PFSK-1 (cell line): ENCODE data around the gene KIRREL3.

Experiments used
- FOXP2 ChIP-seq: optimal IDR thresholded peaks from 2 replicates; pipeline ENCODE3; 2011; ENCODE audit warnings: borderline replicate concordance, control low read depth, inconsistent platforms; ENCODE audit not compliant: insufficient read depth; ENCODE audit errors: extremely low read length, extremely low read depth
- POLR2AphosphoS5 ChIP-seq: IDR thresholded peaks from 2 replicates; pipeline ENCODE4 v1.6.1; 2012; ENCODE audit warnings: low read depth, mild to moderate bottlenecking, control low read depth, low read length, moderate library complexity
- SIN3A ChIP-seq: IDR thresholded peaks from 2 replicates; pipeline ENCODE4 v1.6.1; 2012; ENCODE audit warnings: mild to moderate bottlenecking, low read length, moderate library complexity, borderline replicate concordance; ENCODE audit not compliant: insufficient read depth
- TAF1 ChIP-seq: IDR thresholded peaks from 2 replicates; pipeline ENCODE4 v1.6.1; 2012; ENCODE audit warnings: low read length, control low read depth, borderline replicate concordance; ENCODE audit not compliant: insufficient read depth
- TF ChIP-seq, protein P1 (sequence below), 2 experiments: IDR thresholded peaks; 2 replicates each; pipeline versions ENCODE4 v1.6.1 to v1.8.0; 2011 to 2012; ENCODE audit warnings: low read depth in 2 of 2, low read length in 2 of 2, control low read depth in 1 of 2, inconsistent platforms in 1 of 2, mild to moderate bottlenecking in 1 of 2, moderate library complexity in 1 of 2; ENCODE audit not compliant: insufficient read depth in 1 of 2

The KIRREL3 gene

DNA sequence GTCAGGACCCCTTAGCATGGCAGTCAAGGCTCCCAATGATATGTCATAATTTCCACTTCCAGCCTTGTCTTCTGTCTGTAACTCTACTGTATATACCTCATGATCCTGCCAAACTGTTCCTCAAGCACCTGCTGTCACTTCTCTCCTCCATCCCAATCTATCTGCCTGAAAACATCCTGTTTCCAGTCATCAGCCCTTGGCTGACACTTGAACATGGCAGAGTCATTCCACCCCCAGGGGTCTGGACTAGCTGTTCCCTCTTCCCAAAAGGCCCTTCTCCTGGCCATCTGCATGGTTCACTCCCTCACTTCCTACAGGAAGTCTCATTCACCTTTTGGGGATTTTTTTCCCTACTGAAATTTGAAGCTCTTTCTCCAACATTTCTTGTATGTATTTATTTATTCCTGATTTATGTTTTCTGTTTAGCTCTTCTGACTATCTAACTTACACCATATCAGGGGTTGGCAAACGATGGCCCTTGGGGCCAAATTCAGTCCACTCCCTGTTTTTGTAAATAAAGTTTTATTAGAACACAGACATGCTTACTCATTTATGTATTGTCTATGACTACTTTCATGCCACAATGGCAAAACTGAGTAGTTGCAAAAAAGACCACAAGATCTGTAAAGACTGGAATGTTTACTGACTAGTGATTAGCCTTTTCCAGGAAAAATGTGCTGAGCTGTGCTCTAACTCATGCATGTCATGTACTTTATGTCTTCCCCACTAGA, 278.4 kb downstream of the KIRREL3 start:
- TF ChIP-seq, protein P1, sequence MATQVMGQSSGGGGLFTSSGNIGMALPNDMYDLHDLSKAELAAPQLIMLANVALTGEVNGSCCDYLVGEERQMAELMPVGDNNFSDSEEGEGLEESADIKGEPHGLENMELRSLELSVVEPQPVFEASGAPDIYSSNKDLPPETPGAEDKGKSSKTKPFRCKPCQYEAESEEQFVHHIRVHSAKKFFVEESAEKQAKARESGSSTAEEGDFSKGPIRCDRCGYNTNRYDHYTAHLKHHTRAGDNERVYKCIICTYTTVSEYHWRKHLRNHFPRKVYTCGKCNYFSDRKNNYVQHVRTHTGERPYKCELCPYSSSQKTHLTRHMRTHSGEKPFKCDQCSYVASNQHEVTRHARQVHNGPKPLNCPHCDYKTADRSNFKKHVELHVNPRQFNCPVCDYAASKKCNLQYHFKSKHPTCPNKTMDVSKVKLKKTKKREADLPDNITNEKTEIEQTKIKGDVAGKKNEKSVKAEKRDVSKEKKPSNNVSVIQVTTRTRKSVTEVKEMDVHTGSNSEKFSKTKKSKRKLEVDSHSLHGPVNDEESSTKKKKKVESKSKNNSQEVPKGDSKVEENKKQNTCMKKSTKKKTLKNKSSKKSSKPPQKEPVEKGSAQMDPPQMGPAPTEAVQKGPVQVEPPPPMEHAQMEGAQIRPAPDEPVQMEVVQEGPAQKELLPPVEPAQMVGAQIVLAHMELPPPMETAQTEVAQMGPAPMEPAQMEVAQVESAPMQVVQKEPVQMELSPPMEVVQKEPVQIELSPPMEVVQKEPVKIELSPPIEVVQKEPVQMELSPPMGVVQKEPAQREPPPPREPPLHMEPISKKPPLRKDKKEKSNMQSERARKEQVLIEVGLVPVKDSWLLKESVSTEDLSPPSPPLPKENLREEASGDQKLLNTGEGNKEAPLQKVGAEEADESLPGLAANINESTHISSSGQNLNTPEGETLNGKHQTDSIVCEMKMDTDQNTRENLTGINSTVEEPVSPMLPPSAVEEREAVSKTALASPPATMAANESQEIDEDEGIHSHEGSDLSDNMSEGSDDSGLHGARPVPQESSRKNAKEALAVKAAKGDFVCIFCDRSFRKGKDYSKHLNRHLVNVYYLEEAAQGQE (IDR thresholded peaks at IDR 0.05; ENCODE audit: insufficient read depth in 1 of 2, low read depth in 2 of 2, low read length in 2 of 2): no peak
- TF ChIP-seq FOXP2 (no peak), SIN3A (no peak), TAF1 (no peak), POLR2AphosphoS5 (no peak)

DNA sequence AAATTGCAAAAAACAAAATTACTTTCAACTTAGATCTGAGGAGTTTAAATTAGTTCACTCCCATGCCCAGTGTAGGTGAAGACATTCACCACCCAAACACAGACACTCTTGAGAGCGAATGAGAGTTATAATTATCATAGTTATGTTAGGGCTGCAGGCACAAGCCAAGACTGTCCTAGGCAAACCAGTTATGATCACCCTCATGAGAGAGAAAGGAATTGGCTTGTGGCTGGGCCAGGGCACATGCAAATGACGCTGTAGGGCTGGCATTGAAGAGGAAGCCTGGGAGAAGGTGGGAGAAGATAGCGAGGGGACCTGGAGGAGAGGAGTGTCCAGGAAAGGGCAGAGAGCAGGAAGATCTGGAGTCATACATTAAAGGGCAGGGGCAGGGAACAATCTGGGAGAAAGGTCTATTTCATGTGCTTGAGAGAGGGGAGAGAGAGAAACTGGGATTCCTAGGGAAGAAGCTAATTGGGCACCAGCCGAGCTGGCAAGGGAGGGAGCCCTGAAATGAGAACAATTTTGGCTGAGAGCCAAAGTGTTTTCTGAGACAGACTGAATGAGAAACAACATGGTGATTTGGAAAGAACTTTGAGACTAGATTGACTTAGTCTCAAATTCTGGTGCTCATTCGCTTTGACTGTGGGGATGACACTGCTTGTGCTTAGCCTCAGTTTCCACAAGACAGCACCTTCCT, 279.9 kb downstream of the KIRREL3 start:
- TF ChIP-seq TAF1 (no peak), POLR2AphosphoS5 (no peak), SIN3A (no peak), FOXP2 (no peak)
- TF ChIP-seq, protein P1 (IDR thresholded peaks at IDR 0.05; ENCODE audit: insufficient read depth in 1 of 2, low read depth in 2 of 2, low read length in 2 of 2): no peak

DNA sequence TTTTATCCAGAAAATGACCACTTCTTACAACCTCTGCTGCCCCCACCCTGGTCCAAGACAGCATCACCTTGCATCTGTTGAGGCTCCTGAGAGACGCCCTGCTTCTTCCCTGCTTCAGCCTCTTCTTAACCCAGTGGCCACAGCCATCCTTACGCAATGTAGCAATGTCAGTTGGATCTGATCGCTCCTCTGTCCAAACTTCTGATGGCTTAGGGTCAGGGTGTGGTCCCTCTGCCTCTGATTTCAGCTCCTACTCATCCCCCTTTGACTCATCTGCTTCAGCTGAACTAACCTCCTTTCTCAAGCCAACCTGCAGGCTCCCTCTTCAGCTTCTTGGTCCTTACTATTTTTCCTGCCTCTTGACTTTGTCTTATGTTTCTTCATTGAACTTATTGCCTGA, 280.8 kb downstream of the KIRREL3 start:
- TF ChIP-seq, protein P1 (IDR thresholded peaks at IDR 0.05; ENCODE audit: insufficient read depth in 1 of 2, low read depth in 2 of 2, low read length in 2 of 2): no peak
- no peak for TF ChIP-seq SIN3A
- TF ChIP-seq FOXP2: no peak
- TF ChIP-seq TAF1: no peak
- no peak for TF ChIP-seq POLR2AphosphoS5

DNA sequence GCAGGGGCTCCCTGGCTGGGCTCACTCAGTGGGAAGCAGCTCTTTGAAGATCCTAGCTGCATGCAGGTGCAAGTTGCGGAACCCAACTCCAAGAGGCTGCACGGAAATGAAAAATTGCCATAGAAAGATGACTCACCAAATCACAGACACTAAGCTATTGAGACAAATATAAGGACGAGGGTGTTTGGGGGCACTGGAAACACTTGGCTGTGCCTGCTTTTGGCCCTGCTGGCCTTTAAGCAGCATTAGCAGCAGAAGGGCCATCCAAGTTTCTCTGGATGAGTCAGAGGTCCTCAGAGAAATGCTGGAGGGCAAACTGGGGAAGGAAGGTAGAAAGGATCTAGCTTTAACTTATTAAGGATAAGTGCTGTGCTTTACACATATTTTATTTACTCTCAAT, 282.3 kb downstream of the KIRREL3 start:
- TF ChIP-seq POLR2AphosphoS5: no peak
- TF ChIP-seq, protein P1 (IDR thresholded peaks at IDR 0.05; ENCODE audit: insufficient read depth in 1 of 2, low read depth in 2 of 2, low read length in 2 of 2): no peak
- TF ChIP-seq SIN3A: no peak
- no peak for TF ChIP-seq TAF1
- TF ChIP-seq FOXP2: no peak
